Activated naive CD8-positive, alpha-beta T cell treated with anti-CD3 and anti-CD28 coated beads, Interleukin-2, amount 50 U/mL, for 16 hours (primary cell): Measurements from ENCODE around the gene PIK3C2G.

Experiments
- DNase-seq: peaks from one replicate; pipeline ENCODE4 v3.0.0-alpha.2; 2020; ENCODE audit warnings: low read depth, low spot score

Gene PIK3C2G

GRCh38 chr12:18345021-18345735, 83.9 kb downstream of the PIK3C2G start:
- DNase-seq: no peak

- no peak for DNase-seq
These were observed 91.0 kb downstream of the PIK3C2G start for GRCh38 chr12:18352312-18352711.

GRCh38 chr12:18355429-18355828, 94.1 kb downstream of the PIK3C2G start:
- DNase-seq: no peak

GRCh38 chr12:18358077-18358476, 96.8 kb downstream of the PIK3C2G start:
- no peak for DNase-seq

- DNase-seq: no peak
These were observed 97.6 kb downstream of the PIK3C2G start for GRCh38 chr12:18358930-18359329.

- DNase-seq: no peak
These were observed 100.1 kb downstream of the PIK3C2G start for GRCh38 chr12:18361433-18361832.

- no peak for DNase-seq
These were observed 102.0 kb downstream of the PIK3C2G start for GRCh38 chr12:18363321-18363720.

- no peak for DNase-seq
These were observed 107.3 kb downstream of the PIK3C2G start for GRCh38 chr12:18368594-18368993.

- DNase-seq: no peak
These were observed 111.9 kb downstream of the PIK3C2G start for GRCh38 chr12:18373181-18373580.

- no peak for DNase-seq
These were observed 113.8 kb downstream of the PIK3C2G start for GRCh38 chr12:18375131-18375530.

- no peak for DNase-seq
These were observed 114.3 kb downstream of the PIK3C2G start for GRCh38 chr12:18375583-18375982.

- DNase-seq: no peak
These were observed 121.0 kb downstream of the PIK3C2G start for GRCh38 chr12:18382236-18382885.

- no peak for DNase-seq
These were observed 121.9 kb downstream of the PIK3C2G start for GRCh38 chr12:18383203-18383602.

GRCh38 chr12:18387706-18388105, 126.4 kb downstream of the PIK3C2G start:
- DNase-seq: no peak

- no peak for DNase-seq
These were observed 128.5 kb downstream of the PIK3C2G start for GRCh38 chr12:18389820-18390219.

- DNase-seq: no peak
These were observed 129.8 kb downstream of the PIK3C2G start for GRCh38 chr12:18391151-18391550.

- no peak for DNase-seq
These were observed 133.4 kb downstream of the PIK3C2G start for GRCh38 chr12:18394742-18395141.

GRCh38 chr12:18400186-18400585, 138.9 kb downstream of the PIK3C2G start:
- no peak for DNase-seq

GRCh38 chr12:18402872-18403611, 141.7 kb downstream of the PIK3C2G start:
- no peak for DNase-seq

- no peak for DNase-seq
These were observed 150.1 kb downstream of the PIK3C2G start for GRCh38 chr12:18411453-18411852.

GRCh38 chr12:18414671-18415070, 153.4 kb downstream of the PIK3C2G start:
- DNase-seq: no peak

GRCh38 chr12:18415227-18415626, 153.9 kb downstream of the PIK3C2G start:
- no peak for DNase-seq

- no peak for DNase-seq
These were observed 155.1 kb downstream of the PIK3C2G start for GRCh38 chr12:18416412-18416811.
